Measurements from ENCODE around the gene EPG5. TPM values are rescaled to one million over a fixed set of nuclear protein-coding genes. Genes with fewer than 3 reads are reported as not detected.

Gene EPG5
- polyA plus RNA-seq, 1 donor from 2014 or later: 18.0 TPM

GRCh38 chr18:45854036-45854586 is 113.0 kb downstream of the EPG5 start:
- H3K27ac ChIP-seq (ENCODE audit: low read length): no peak overlapping the region
- no peaks in the 10 kb centered on the region for H3K9me2 ChIP-seq (ENCODE audit: insufficient read depth, low read length)
- H3K79me2 ChIP-seq (replicated peaks; ENCODE audit: insufficient read depth, low read length): no peaks in the 10 kb centered on the region
- H3K4me3 ChIP-seq (ENCODE audit: low read length): no peak overlapping the region
- no peak overlapping the region for H3K4me2 ChIP-seq (ENCODE audit: low read length)
- H2AFZ ChIP-seq (ENCODE audit: low read depth, low read length): no peak overlapping the region
- H3K9me3 ChIP-seq (ENCODE audit: low read length): no peaks in the 10 kb centered on the region
- H3K36me3 ChIP-seq (ENCODE audit: insufficient read depth, low read length): peaks cover 5% of the 10 kb centered on the region
- no peaks in the 10 kb centered on the region for H3K27me3 ChIP-seq (ENCODE audit: insufficient read depth, low read depth, low read length)
- no peaks in the 10 kb centered on the region for H3F3A ChIP-seq (ENCODE audit: insufficient read depth, low read length, poor library complexity, severe bottlenecking)
- H3K9ac ChIP-seq (ENCODE audit: low read length): no peak overlapping the region
- no peak for TF ChIP-seq TAF1 (IDR thresholded peaks at IDR 0.05; ENCODE audit: low read depth)
- TF ChIP-seq MXI1 (conservative IDR thresholded peaks at IDR 0.05; ENCODE audit: poor library complexity, severe bottlenecking): no peak
- no peak for TF ChIP-seq EP300 (conservative IDR thresholded peaks at IDR 0.05; ENCODE audit: poor library complexity, severe bottlenecking)
- TF ChIP-seq CTCF (IDR thresholded peaks at IDR 0.05; ENCODE audit: poor library complexity, severe bottlenecking): no peak
- TF ChIP-seq REST (IDR thresholded peaks at IDR 0.05; ENCODE audit: borderline replicate concordance): no peak
- no peak for TF ChIP-seq POLR2AphosphoS5 (IDR thresholded peaks at IDR 0.05)
- H4K20me1 ChIP-seq (ENCODE audit: insufficient read depth): no peaks in the 10 kb centered on the region

- no peaks in the 10 kb centered on the region for H3K9me3 ChIP-seq (ENCODE audit: low read length)
- H3K27ac ChIP-seq (ENCODE audit: low read length): no peak overlapping the region
- H3K4me3 ChIP-seq (ENCODE audit: low read length): no peak overlapping the region
- no peaks in the 10 kb centered on the region for H3F3A ChIP-seq (ENCODE audit: insufficient read depth, low read length, poor library complexity, severe bottlenecking)
- H3K79me2 ChIP-seq (replicated peaks; ENCODE audit: insufficient read depth, low read length): no peaks in the 10 kb centered on the region
- H3K9me2 ChIP-seq (ENCODE audit: insufficient read depth, low read length): no peaks in the 10 kb centered on the region
- no peak for TF ChIP-seq RAD21 (conservative IDR thresholded peaks at IDR 0.05)
- no peak for TF ChIP-seq REST (IDR thresholded peaks at IDR 0.05; ENCODE audit: borderline replicate concordance)
- no peak for TF ChIP-seq POLR2AphosphoS5 (IDR thresholded peaks at IDR 0.05)
- no peak for TF ChIP-seq EP300 (conservative IDR thresholded peaks at IDR 0.05; ENCODE audit: poor library complexity, severe bottlenecking)
- TF ChIP-seq SMC3 (conservative IDR thresholded peaks at IDR 0.05; ENCODE audit: poor library complexity): no peak
- no peak for TF ChIP-seq MXI1 (conservative IDR thresholded peaks at IDR 0.05; ENCODE audit: poor library complexity, severe bottlenecking)
- TF ChIP-seq TAF1 (IDR thresholded peaks at IDR 0.05; ENCODE audit: low read depth): no peak
- no peak for TF ChIP-seq EZH2 (IDR thresholded peaks at IDR 0.05; ENCODE audit: borderline replicate concordance, insufficient read depth, low read length, poor library complexity, severe bottlenecking)
- no peak for TF ChIP-seq CTCF (IDR thresholded peaks at IDR 0.05; ENCODE audit: poor library complexity, severe bottlenecking)
- H3K27me3 ChIP-seq (ENCODE audit: insufficient read depth, low read depth, low read length): no peaks in the 10 kb centered on the region
- no peak overlapping the region for H3K9ac ChIP-seq (ENCODE audit: low read length)
- no peak overlapping the region for H3K4me2 ChIP-seq (ENCODE audit: low read length)
- no peak overlapping the region for H2AFZ ChIP-seq (ENCODE audit: low read depth, low read length)
- H3K36me3 ChIP-seq (ENCODE audit: insufficient read depth, low read length): peaks cover under 1% of the 10 kb centered on the region
- H4K20me1 ChIP-seq (ENCODE audit: insufficient read depth): no peaks in the 10 kb centered on the region
Measured at GRCh38 chr18:45852631-45853030, 114.5 kb downstream of the EPG5 start.
